HFFc6 (cell line): Measurements from ENCODE around the gene TBXAS1. TPM values are rescaled to one million over a fixed set of nuclear protein-coding genes. Genes with fewer than 3 reads are reported as not detected.

Experiments
- DNase-seq: peaks from one replicate; pipeline ENCODE4 v3.0.0-alpha.2; 2018
- H3K27ac Mint-ChIP-seq: 2 replicates; pipeline ENCODE4 v1.8.0; 2020; ENCODE audit warnings: mild to moderate bottlenecking, mixed read lengths
- H3K27me3 Mint-ChIP-seq: 2 replicates; pipeline ENCODE4 v1.8.0; 2021; ENCODE audit warnings: mild to moderate bottlenecking, moderate library complexity, mixed read lengths; ENCODE audit not compliant: insufficient read depth
- H3K36me3 Mint-ChIP-seq: 2 replicates; pipeline ENCODE4 v1.8.0; 2021; ENCODE audit warnings: low read depth, mixed read lengths
- H3K4me1 Mint-ChIP-seq: 2 replicates; pipeline ENCODE4 v1.8.0; 2020; ENCODE audit warnings: low read depth, mixed read lengths
- H3K4me3 Mint-ChIP-seq: 2 replicates; pipeline ENCODE4 v1.8.0; 2020; ENCODE audit warnings: mild to moderate bottlenecking, moderate library complexity, mixed read lengths
- H3K9me3 Mint-ChIP-seq: 2 replicates; pipeline ENCODE4 v1.8.0; 2020; ENCODE audit warnings: mild to moderate bottlenecking, mixed read lengths
- total RNA-seq, 6 experiments: library from RNA; stranded (reverse); fragmentation: NEBNext Ultra II Directional; extraction: Animal tissue kit (Norgen Biotek cat#: 25700); gene quantifications; 2 replicates in 1 of 6; 3 replicates in 5 of 6; pipeline ENCODE4 v1.2.3, GENCODE V29; 2021
- TF ChIP-seq, protein P1 (sequence below): fragments of 200-600 bp; sonication (generic); IDR thresholded peaks from 2 replicates; pipeline ENCODE4 v1.5.0; 2021; ENCODE audit warnings: antibody characterized with exemption, mild to moderate bottlenecking

TBXAS1 gene
- total RNA-seq, 6 experiments from 2014 or later, result 0.47 to 1.8 (median 1.0) TPM

DNA sequence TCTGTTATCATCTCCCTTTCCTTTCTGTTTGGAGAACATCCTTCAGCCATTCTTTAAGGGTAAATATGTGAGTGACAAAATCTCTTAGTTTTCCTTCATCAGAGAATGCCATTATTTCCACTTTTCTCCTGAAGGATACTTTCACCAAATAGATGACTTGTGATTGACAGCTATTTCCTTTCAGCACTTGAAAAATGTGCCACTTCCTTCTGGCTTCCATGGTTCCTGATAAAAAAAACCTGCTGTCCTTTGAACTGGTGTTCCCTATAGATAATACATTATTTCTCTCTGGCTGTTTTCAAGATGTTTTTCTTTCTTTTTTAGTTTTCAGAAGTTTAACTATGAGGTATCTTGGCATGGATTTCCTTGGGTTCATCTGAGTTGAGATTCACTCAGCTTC is 79.7 kb downstream of the TBXAS1 start:
- TF ChIP-seq, protein P1, sequence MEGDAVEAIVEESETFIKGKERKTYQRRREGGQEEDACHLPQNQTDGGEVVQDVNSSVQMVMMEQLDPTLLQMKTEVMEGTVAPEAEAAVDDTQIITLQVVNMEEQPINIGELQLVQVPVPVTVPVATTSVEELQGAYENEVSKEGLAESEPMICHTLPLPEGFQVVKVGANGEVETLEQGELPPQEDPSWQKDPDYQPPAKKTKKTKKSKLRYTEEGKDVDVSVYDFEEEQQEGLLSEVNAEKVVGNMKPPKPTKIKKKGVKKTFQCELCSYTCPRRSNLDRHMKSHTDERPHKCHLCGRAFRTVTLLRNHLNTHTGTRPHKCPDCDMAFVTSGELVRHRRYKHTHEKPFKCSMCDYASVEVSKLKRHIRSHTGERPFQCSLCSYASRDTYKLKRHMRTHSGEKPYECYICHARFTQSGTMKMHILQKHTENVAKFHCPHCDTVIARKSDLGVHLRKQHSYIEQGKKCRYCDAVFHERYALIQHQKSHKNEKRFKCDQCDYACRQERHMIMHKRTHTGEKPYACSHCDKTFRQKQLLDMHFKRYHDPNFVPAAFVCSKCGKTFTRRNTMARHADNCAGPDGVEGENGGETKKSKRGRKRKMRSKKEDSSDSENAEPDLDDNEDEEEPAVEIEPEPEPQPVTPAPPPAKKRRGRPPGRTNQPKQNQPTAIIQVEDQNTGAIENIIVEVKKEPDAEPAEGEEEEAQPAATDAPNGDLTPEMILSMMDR, result no peak
- DNase-seq, result no peak
- no peaks in the 10 kb centered on the region for H3K9me3 Mint-ChIP-seq
- no peak overlapping the region for H3K27ac Mint-ChIP-seq
- peaks cover 19% of the 10 kb centered on the region for H3K4me1 Mint-ChIP-seq
- H3K4me3 Mint-ChIP-seq, result no peak overlapping the region
- 0 out of 2 replicates have a peak, but pooled peaks cover 3% of the 10 kb centered on the region for H3K36me3 Mint-ChIP-seq
- H3K27me3 Mint-ChIP-seq, result peaks cover 23% of the 10 kb centered on the region

DNA sequence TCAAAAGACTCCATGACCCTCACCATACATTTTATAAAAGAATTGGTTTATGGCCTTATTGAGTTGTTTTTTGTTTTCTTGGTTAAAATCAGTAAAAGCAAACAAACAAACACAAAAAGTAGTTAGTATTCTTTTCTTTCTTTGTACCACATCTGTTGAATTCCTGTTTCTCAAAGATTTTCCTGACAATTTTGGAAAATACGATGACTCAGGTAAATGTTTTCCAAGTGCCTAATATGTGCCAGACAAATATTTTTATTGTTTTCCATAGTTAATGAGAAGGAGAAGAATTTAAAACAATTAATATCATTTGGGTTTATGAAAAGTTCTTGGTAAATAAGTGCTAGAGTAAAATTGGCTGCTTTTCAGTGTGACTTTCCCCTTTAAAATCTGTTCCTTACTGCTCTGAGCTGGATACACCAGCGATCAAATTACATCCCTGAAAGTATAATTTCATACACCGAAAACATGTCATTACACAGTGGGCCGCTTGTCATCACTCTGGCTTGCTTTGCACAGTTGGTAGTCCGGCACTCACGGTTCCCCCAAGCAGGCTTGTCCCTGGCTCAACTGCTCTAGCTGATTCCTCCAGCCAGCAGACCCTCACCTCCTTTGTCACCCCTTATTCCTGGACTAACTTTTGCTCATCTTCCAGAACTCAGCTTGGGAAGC is 80.5 kb downstream of the TBXAS1 start:
- Mint-ChIP-seq H3K4me1 (peaks cover 26% of the 10 kb centered on the region), H3K36me3 (0 out of 2 replicates have a peak, but pooled peaks cover 3% of the 10 kb centered on the region), H3K27me3 (peaks cover 22% of the 10 kb centered on the region), H3K27ac (no peak overlapping the region), H3K9me3 (no peaks in the 10 kb centered on the region), H3K4me3 (no peak overlapping the region)
- DNase-seq, result no peak
- TF ChIP-seq, protein P1, result no peak

DNA sequence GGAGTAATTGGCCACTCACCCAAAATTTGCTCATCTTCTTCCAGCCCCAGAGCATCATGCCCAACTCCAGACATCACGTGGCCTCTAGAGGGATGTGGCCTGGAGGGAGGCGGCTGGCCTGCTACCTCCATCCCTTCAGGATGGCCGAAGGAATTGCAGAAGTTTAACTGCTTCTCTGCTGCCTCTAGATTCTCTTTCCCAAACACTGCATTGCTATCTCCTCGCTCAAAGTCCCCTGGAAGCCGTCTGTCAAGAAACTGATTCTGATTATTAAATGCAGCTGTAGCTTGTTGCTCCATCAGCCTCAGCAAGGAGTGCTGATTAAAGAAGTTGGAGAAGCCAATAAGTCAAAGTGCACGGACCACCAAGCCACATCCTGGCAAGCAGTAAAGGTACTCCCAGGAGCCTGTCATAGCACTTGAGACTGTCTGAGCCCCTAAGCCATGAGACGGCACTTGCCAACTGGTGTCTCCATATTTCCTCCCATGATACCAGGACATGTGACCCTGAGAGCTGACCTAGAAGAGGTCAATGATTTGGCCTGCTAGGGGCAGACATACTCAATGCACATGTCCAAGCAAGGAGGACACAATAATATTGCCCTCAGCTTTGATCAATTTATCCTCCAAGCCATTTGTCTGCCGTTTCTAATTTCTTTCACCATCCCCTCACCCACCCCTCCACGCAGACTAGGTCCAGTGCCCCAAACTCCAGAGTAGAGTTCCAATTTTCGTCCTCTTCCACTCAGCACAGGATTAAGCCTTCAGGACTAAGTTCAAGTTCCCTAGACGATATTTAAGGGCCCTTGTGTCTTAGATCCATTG is 84.2 kb downstream of the TBXAS1 start:
- Mint-ChIP-seq H3K27me3 (peaks cover 10% of the 10 kb centered on the region; the same call in 1 of the 2 replicates), H3K4me3 (no peak overlapping the region), H3K9me3 (no peaks in the 10 kb centered on the region), H3K36me3 (0 out of 2 replicates have a peak, but pooled peaks cover 3% of the 10 kb centered on the region), H3K4me1 (peaks cover 62% of the 10 kb centered on the region), H3K27ac (peak overlapping the region; percentile 98)
- TF ChIP-seq, protein P1, result no peak
- DNase-seq, result no peak

DNA sequence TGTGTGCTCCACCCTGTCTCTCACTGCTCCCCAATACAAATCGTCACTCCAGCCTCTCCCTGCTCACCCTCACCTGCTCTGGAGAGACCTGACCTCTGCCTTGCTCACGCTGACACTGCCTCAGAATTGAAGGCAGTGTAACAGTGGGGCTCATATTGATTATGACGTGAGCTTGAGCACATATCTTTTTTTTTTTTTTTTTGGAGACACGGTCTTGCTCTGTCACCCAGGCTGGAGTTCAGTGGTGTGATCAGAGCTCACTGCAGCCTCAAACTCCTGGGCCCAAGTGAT is 84.7 kb downstream of the TBXAS1 start:
- peaks cover 65% of the 10 kb centered on the region for H3K4me1 Mint-ChIP-seq
- peak overlapping the region; percentile 98 for H3K27ac Mint-ChIP-seq
- H3K36me3 Mint-ChIP-seq, result 0 out of 2 replicates have a peak, but pooled peaks cover 3% of the 10 kb centered on the region
- peaks cover 10% of the 10 kb centered on the region; the same call in 1 of the 2 replicates for H3K27me3 Mint-ChIP-seq
- TF ChIP-seq, protein P1, result no peak
- H3K9me3 Mint-ChIP-seq, result no peaks in the 10 kb centered on the region
- H3K4me3 Mint-ChIP-seq, result no peak overlapping the region
- no peak for DNase-seq

DNA sequence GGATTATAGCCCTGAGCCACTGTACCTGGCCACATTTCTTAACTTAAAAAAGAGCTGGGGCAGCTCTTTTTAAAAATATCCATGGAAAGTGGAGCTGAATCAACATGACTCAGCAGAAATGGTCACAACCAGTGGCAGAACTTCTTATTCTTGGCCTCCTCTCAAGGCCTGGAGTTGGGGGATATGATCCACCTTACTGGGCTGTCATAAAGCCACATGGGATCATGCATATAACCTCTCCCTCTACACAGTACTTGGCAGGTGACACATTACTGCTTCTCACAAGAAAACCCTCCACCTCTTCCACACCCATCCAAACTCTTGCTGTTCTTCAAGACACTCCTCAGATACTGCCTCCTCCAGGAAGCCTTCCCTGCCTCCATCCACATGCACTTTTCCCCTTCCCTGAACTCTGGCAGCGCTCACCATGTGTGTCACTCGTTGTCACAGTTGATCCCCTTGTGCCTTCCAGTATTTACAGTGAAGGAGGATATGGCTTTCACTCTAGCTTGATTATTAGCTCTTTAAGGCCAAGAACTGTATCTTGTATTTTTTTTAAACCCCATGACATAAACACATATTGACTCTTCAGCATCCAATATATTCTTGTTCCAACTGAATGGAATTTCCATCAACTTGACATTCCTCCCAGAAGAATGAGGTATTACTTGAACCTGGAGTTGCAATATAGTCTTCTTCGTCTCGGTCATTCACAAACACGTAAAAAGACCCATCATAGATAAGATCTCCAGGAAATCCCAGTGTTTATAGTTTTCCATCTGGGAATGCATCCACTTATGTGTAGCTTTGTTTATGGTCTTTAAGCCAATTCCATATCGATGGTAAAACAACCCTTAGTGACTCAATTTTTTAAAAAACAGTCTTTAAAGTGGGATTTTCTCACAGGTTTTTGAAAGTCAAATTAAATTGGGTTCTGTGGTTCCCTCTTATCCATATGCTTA is 85.5 kb downstream of the TBXAS1 start:
- Mint-ChIP-seq H3K27me3 (peaks cover 12% of the 10 kb centered on the region; the same call in 1 of the 2 replicates), H3K36me3 (0 out of 2 replicates have a peak, but pooled peaks cover 3% of the 10 kb centered on the region), H3K4me3 (peak overlapping the region; percentile 42), H3K27ac (peak overlapping the region; percentile 98), H3K4me1 (peaks cover 63% of the 10 kb centered on the region), H3K9me3 (no peaks in the 10 kb centered on the region)
- peak; percentile 27 for DNase-seq
- TF ChIP-seq, protein P1, result no peak
